GM12891 (cell line): ENCODE results near the gene SCRN2.

Experiments
- DNase-seq: peaks from one replicate; pipeline ENCODE4 v3.0.0; 2011; ENCODE audit warnings: low spot score; ENCODE audit not compliant: insufficient read length
- FAIRE-seq: peaks from 2 replicates; lab custom pipeline; 2011; peaks lifted over from hg19 to GRCh38; lab: Jason Lieb, UNC
- PAX5 ChIP-seq: IDR thresholded peaks from 2 replicates; pipeline ENCODE4 v1.6.1; 2011; ENCODE audit warnings: low read length, moderate library complexity, mild to moderate bottlenecking; ENCODE audit not compliant: insufficient read depth, severe bottlenecking
- POLR2A ChIP-seq: IDR thresholded peaks from 2 replicates; pipeline ENCODE4 v1.6.1; 2011; ENCODE audit warnings: low read depth, low read length, control low read depth
- POLR2AphosphoS5 ChIP-seq: IDR thresholded peaks from 2 replicates; pipeline ENCODE4 v1.6.1; 2011; ENCODE audit warnings: low read depth, low read length, control low read depth
- POU2F2 ChIP-seq: IDR thresholded peaks from 2 replicates; pipeline ENCODE4 v1.6.1; 2011; ENCODE audit warnings: low read depth, mild to moderate bottlenecking, control low read depth, low read length, moderate library complexity
- SPI1 ChIP-seq: IDR thresholded peaks from 2 replicates; pipeline ENCODE4 v1.6.1; 2011; ENCODE audit warnings: low read depth, low read length, control low read depth
- TAF1 ChIP-seq: IDR thresholded peaks from 2 replicates; pipeline ENCODE4 v1.6.1; 2011; ENCODE audit warnings: low read depth, low read length, control low read depth

The SCRN2 gene

DNA sequence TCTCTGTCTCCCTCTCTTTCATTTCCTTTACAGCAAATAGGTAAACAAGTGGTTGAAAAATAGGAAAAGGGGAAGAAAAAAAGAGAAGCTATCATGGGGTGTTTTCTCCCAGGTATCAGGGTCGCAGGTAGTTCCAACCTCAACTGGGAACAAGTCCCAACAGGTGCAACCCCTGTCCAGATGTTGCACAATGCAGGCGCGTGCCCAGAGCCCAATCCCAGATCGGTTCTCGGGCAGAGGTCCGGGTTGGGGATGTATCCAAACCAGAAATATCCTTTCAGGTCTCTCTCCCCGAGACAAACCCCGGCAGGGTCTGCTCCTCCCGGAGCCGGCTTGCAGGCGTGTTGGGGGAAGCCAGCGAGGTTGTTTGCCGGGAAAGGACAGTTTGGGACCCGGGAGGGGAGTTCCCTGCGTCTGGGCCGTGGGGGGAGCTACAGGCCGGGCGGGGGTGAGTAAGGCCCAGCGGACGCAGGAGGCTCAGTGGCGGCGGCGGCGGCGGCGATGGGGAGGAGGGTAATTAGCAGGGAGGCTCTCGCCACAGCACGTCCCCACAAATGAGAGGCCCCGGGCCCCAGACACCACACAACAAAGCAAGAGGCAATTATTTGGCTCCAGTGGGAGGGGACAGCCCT, 31.1 kb upstream of the SCRN2 start:
- FAIRE-seq (no peak), DNase-seq (no peak)
- TF ChIP-seq SPI1 (no peak), PAX5 (no peak), POLR2A (no peak)

- no peak for FAIRE-seq
- no peak for TF ChIP-seq POLR2AphosphoS5
- TF ChIP-seq POLR2A: no peak
- TF ChIP-seq PAX5: no peak
- no peak for TF ChIP-seq SPI1
- TF ChIP-seq POU2F2: no peak
- no peak for TF ChIP-seq TAF1
- DNase-seq: no peak
Measured at GRCh38 chr17:47871048-47871447, 30.0 kb upstream of the SCRN2 start.

GRCh38 chr17:47870056-47870455, 29.0 kb upstream of the SCRN2 start:
- TF ChIP-seq POLR2A: no peak
- TF ChIP-seq PAX5: no peak
- TF ChIP-seq POU2F2: no peak
- no peak for TF ChIP-seq SPI1
- TF ChIP-seq TAF1: no peak
- no peak for DNase-seq
- FAIRE-seq: no peak

DNA sequence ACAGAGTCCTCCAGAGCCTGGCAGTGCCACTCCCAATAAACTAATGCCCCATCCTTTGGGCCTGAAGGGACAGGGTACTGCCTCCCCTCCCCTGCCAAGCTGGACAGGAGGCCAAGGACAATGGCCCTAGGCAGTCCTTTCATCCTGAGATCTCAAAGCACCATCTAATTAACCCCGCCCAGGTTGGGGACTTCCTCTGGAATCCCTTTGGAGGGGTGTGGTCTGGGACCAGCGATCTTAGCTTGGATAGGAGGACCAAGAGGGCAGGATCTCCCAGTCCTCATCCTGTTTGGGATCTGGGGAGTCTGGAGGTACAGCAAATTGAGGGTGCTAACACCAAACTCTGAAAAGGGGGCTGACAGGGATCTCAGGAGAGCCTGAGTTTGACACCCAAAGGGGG, 28.0 kb upstream of the SCRN2 start:
- FAIRE-seq: no peak
- no peak for TF ChIP-seq POLR2A
- no peak for TF ChIP-seq POU2F2
- no peak for TF ChIP-seq SPI1
- TF ChIP-seq TAF1: no peak
- no peak for TF ChIP-seq POLR2AphosphoS5
- no peak for TF ChIP-seq PAX5
- no peak for DNase-seq

DNA sequence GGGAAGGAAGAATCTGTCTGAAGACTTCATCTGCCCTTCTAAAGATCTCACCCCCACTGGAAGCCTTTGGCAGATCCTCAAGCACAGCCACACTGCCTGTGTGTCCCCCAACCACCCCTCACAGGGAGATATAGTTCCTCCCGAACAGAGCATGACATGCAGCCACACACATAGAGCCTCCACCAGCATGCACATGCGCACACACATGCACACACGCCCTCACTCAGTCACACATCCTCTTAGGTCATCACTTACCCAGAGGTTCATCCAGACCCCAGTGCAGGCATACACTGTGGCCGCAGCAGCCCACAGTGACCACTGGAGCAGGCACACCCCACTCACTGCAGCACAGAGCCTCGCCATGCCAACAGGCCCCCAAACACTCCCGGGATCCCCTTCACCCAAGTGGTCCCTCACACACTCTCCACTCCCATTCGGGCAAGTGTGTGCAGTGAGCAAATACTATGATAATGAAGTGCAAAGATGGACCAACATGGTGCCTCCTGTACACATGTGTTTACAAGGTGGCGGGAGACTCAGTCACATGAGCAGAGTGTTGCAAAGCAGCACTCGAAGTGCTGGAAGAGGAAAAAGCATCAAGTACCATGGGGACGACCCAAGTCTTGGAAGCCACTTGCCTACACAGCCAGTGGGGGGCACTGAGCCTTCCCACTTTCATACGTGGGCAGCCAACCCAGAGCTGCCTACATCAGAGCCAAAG, 26.9 kb upstream of the SCRN2 start:
- DNase-seq (no peak), FAIRE-seq (no peak)
- TF ChIP-seq POLR2A (no peak), TAF1 (no peak), POU2F2 (no peak), PAX5 (no peak)

GRCh38 chr17:47866941-47867340, 25.9 kb upstream of the SCRN2 start:
- no peak for TF ChIP-seq TAF1
- no peak for TF ChIP-seq SPI1
- no peak for DNase-seq
- FAIRE-seq: no peak

DNA sequence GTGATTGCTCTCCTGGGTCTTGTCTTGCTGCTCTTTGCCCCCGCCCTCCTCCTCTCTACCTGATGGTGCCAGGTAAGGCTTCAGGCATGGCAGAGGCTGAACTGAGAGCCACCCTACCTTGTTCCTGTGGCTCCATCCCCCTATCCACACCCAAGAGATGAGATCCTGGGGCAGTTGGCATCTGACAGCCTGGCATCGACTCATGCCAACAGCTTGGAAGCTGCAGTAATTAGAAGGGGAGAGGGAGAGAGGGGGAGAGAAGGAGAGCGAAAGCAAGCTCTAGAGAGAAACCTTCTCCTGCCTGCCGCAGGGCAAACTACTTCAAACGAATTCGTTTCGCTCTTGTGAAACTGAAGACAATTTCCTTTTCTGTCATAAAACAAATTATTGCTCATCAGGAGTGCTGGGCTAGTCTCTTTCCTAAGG, 23.7 kb upstream of the SCRN2 start:
- DNase-seq (no peak), FAIRE-seq (no peak)
- TF ChIP-seq POLR2A (no peak), POLR2AphosphoS5 (no peak), PAX5 (no peak), POU2F2 (no peak), SPI1 (no peak), TAF1 (no peak)

DNA sequence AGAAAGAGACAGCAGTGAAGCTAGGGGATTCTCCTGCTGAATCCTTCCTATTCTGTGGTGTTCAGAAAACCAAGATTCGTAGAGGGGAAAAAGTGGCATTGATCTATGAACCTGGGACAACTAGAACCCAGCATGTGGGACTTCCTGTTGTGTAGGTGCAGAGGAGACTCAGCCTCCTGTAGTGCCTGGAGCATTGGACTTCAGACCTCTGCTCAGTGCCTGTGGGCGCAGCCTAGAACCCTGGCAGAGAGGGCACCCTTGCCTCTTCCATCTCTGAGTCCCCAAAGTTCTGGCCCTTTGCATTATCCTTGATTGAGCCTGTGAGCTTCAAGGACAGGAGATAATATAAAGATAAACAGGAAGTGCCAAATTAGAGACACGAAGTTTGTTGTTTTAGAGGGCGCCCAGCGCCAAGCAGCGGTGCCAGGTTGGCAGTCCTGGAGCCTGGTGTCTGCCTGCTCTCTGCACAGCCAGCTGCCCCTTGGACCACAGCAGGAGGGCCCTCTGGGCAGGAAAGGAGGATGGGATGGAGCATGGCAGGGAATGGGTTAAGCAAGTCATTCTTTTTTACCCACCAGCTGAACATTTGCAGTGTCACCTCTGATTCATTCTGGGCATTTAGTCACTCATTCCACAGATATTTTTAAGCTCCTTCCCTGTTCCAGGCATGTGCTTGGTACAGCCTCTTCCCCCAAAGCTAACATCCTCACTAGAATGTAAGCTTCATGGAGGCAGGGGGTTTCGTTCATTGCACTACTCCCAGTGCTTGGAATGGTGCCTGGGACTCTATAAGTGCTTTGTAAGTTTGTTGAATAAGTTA, 21.8 kb upstream of the SCRN2 start:
- FAIRE-seq: no peak
- no peak for DNase-seq

GRCh38 chr17:47860386-47860785, 19.3 kb upstream of the SCRN2 start:
- FAIRE-seq (no peak), DNase-seq (no peak)
- TF ChIP-seq POLR2AphosphoS5 (no peak), PAX5 (no peak), SPI1 (no peak), POLR2A (no peak), TAF1 (no peak), POU2F2 (no peak)

More for the DNA sequence above, 21.8 kb upstream of the SCRN2 start:
- no peak for TF ChIP-seq TAF1
- no peak for TF ChIP-seq POU2F2
- no peak for TF ChIP-seq POLR2AphosphoS5
- no peak for TF ChIP-seq PAX5
- TF ChIP-seq SPI1: peak; percentile 9; the same call in 1 of the 2 replicates
- no peak for TF ChIP-seq POLR2A
